Neuron (in vitro differentiated cells): ENCODE measurements around the gene RSPRY1.

Experiments
- H2AFZ ChIP-seq: one replicate; pipeline ENCODE4 v1.6.1; 2013; ENCODE audit warnings: low read depth, mild to moderate bottlenecking, inconsistent platforms, low read length, moderate library complexity
- H3K27me3 ChIP-seq: one replicate; pipeline ENCODE4 v1.6.1; 2013; ENCODE audit warnings: low read length; ENCODE audit not compliant: insufficient read depth
- H3K36me3 ChIP-seq: one replicate; pipeline ENCODE4 v1.6.1; 2013; ENCODE audit warnings: low read length; ENCODE audit not compliant: insufficient read depth
- H3K4me1 ChIP-seq: one replicate; pipeline ENCODE4 v1.6.1; 2013; ENCODE audit warnings: low read length; ENCODE audit not compliant: insufficient read depth
- H3K4me3 ChIP-seq: 2 replicates; pipeline ENCODE4 v1.5.1; 2013; ENCODE audit warnings: mild to moderate bottlenecking, low read length, moderate library complexity
- H3K9me3 ChIP-seq: one replicate; pipeline ENCODE4 v1.6.1; 2013; ENCODE audit warnings: low read length

Gene RSPRY1

GRCh38 chr16:57284209-57284951 lies 98.3 kb downstream of the RSPRY1 start, which contains the start of gene PLLP:
Gene PLLP, minus strand, starts transcription at chr16:57284672. Its CDS starts 132 bp downstream, at chr16:57284540.
- Histone ChIP-seq H3K27me3 (peaks cover 52% of the 10 kb centered on the region), H3K36me3 (no peaks in the 10 kb centered on the region), H3K4me1 (peaks cover 4% of the 10 kb centered on the region), H2AFZ (peak within 1 kb of the TSS; percentile 88), H3K9me3 (peaks cover 2% of the 10 kb centered on the region), H3K4me3 (peak within 1 kb of the TSS; percentile 25)

- Histone ChIP-seq H3K9me3 (peaks cover 2% of the 10 kb centered on the region), H3K4me1 (peaks cover 4% of the 10 kb centered on the region), H3K36me3 (no peaks in the 10 kb centered on the region), H2AFZ (peak overlapping the region; percentile 88), H3K4me3 (peak overlapping the region; percentile 15), H3K27me3 (peaks cover 52% of the 10 kb centered on the region)
Observed at GRCh38 chr16:57284952-57285363, 98.8 kb downstream of the RSPRY1 start.

- peaks cover 4% of the 10 kb centered on the region for H3K4me1 ChIP-seq
- no peak overlapping the region for H3K4me3 ChIP-seq
- H3K27me3 ChIP-seq: peaks cover 51% of the 10 kb centered on the region
- H3K36me3 ChIP-seq: no peaks in the 10 kb centered on the region
- peaks cover 2% of the 10 kb centered on the region for H3K9me3 ChIP-seq
- H2AFZ ChIP-seq: no peak overlapping the region
Observed at GRCh38 chr16:57285379-57285778, 99.2 kb downstream of the RSPRY1 start.

GRCh38 chr16:57289391-57290257 lies 103.5 kb downstream of the RSPRY1 start:
- H3K9me3 ChIP-seq: no peaks in the 10 kb centered on the region
- no peaks in the 10 kb centered on the region for H3K36me3 ChIP-seq
- H3K4me3 ChIP-seq: no peak overlapping the region
- H3K27me3 ChIP-seq: peaks cover 17% of the 10 kb centered on the region
- peaks cover 1% of the 10 kb centered on the region for H3K4me1 ChIP-seq
- H2AFZ ChIP-seq: no peak overlapping the region
